Renal pelvis (tissue), 4 donors: ENCODE measurements around the gene LSM10. TPM values are rescaled to one million over a fixed set of nuclear protein-coding genes. Genes with fewer than 3 reads are reported as not detected.

Experiments
- DNase-seq: peaks from one replicate; pipeline ENCODE4 v3.0.0-alpha.2; 2013
- polyA plus RNA-seq, 3 donors: library from polyadenylated mRNA; unstranded; fragments of 120-200 nt; gene quantifications; one replicate each; pipeline ENCODE4 v1.2.1, GENCODE V29; 2013; ENCODE audit not compliant: insufficient read length in 3 of 3

LSM10 gene
- polyA plus RNA-seq, 3 donors, result 26.9 to 32.1 (median 28.1) TPM

DNA sequence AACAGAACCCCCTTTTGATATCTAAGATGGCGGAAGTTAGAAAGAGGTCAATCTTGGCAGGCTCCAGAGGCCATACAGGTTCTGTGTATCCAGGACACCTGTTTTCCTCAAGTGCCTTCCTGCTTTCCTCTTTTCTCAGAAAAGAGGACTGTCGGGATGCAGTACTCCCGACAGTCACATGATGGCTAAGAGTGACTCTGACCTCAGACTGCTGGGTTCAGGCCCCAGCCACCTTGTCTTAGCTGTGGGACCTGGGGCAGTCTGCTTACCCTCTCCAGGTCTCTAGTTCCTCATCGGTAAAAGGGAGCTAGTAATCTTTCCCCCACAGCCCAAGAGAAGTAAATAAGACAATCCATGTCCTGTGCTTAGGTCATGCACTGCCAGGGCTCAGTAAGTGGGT, 41.9 kb downstream of the LSM10 start:
- DNase-seq, result no peak

DNA sequence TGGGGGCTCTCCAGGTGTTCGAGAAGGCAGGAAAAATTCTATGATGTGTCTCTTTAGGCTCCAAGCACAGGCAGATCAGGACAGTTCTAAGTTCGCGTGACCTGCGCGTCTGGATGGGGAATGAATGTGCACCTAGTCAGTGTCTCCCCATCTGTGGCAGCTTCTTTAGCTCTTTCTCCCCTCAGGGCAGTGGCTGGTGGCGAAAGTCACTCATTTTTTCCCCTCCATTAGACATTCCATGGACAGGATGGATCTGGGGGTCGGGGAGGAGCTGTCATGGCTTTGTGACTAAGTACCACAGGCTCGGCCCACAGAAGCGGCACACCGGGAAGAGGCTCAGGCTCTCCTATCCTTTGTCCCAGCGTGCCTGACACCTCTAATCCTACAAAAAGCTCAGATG, 43.2 kb downstream of the LSM10 start:
- no peak for DNase-seq

DNA sequence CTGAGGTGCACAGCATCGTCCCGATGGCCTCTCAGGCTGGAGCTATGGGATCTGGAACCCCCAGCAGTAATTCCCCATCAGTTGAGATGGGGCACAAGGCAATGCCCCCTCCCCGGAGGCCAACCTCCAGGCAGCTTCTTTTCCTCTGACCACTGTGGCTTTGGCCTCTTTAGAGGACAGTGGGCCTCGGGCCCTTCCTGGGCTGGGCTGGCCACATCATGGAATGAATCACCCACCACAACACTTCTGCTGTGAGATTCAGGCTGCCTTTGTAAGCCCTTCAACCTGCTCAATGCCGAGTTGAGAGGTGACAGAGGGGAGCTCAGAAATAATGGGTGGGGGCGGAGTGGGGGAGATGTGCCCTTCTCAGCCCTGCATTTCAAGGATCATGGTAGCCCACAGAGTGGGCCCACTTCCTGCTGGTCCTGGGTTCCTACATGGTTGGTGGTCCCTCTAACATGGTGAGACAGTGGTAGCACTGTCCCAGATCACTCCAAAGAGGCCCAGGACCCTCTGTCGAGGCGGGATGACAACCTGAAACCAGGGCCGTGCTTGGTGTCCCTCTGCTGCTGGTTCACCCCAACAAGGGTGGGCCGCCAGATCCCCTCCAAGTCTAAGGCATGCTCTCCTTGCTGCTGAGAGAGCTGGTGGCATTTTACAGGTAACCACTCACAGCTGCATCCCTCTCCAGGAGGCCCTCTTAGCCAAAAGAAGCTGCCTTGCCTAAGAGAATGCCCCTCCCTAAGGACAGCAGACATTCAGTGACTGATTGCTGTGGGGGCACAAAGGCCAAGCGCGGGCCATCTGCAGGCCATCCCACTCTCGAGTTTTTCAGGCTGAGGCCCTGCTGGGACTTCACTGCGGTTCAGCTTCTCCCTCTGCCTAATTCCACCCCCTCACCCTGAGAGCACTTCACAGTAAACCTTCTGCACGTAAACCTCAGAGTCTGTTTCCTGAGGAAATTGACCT, 44.5 kb downstream of the LSM10 start:
- DNase-seq, result no peak

DNA sequence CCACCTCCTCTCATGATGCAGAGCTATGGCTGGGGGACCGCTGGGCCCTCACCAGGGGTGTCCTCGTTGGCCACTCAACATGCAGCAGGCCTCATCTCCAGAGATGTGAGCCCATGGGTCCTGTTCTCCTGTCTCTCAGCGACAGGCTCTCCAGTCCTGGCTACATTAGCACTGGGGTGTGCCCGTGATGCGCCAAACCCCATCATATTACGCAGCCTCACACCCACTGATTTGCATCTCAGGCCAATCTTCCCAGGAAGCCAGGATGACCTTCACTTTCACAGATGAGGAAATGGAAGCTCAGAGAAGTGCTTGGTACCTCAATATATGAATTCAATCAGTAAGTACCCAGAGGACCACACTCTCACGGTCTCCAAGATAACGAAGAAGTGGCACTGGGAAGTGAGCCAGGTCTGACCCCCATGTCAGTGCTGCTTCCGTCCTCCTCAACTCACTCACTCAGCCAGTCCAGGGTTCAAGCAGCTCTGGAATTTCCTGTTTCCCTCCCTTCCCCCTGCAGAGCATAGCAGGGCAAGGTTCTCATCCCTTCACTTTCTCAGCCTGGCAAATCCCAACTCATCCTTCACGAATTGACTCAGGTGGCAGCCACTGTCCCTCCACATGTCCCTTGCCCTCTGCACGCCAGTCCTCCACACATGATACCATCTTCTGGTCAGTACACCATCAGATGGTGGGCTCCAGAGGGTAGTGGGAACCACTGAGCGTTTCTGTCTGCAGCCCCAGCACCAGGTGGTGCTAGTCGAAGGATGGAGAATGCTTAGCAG, 45.4 kb downstream of the LSM10 start:
- DNase-seq, result no peak

DNA sequence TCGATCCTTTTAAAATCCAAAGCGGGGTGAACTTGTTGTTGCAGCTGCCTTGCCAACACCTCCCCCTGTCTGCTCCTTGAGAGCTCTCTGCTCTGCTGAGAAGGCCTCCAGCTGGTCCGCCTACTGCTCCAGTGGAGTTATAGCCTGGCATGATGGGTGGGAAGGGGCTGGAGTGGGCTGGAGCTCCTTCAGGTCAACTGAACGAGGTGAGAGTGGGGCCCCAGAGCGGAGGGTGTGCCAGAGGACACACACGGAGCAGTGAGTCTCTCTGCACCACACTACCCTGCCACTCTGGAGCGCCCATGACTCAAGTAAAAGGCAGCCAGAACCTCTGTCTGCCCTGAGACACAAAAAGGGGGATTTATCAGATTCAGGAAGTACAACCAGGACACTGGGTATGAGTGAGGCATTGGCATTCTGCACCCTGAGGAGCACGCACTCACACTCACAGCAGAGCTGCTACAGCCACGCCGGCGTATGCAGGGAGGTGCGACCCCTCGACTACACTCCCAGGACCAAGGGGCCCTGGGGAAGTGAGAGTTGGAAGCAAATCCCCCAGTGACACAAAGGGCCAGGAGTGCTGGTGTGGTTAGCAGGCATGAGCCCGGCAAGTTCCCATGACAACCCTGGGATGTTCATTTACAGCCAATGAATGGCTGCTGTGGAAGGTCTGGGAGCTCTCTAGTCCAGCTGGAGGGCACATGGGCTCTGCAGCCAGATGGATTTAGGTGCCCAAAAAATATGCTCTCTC, 46.3 kb downstream of the LSM10 start:
- DNase-seq, result no peak

DNA sequence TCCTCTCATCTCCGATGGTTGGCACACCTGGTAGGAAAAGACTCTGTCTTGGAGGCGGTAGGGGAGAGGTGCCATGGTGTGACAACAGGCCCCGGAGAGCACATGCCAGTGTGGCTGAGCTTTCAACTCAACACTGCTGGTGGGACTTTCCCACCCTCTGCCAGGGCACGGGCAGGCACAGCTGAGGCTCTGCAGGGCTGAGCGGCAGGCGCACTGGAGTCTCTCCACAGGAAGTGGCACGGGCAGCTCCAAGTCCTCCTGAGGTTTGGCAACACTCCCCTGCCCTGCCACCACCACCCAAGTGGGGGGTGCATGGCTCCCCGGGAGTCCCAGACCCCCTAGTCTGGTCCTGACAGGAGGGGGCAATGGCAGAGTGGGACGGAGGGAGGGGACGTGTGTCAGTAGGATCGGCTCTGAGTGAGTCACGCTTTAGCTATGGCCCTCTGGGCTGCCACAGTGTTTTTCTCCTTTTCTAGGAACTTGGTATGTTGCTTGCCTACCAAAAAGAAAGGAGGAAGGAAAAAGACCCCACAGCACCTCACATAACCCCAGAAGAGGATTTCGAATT, 47.0 kb downstream of the LSM10 start:
- DNase-seq, result no peak

DNA sequence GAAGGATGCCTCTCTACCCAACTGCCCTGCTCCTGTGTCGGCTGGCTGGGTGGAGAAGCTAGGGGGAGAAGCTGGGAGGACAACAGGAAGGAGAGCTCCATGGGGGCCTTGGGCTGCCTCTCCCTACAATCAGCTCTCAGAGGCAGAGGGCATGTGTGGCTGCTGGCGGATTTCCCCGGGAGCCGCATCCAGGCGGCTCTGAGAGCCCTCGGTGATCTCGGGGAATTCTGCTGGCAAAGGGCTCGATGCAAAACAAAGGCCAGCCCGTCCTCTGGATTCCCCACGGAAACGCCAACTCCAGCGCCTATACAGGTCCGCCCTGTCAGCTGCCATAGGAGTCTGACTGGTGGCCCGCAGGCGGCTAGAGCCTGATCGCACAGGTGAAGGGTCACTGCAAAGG, 47.9 kb downstream of the LSM10 start:
- no peak for DNase-seq

DNA sequence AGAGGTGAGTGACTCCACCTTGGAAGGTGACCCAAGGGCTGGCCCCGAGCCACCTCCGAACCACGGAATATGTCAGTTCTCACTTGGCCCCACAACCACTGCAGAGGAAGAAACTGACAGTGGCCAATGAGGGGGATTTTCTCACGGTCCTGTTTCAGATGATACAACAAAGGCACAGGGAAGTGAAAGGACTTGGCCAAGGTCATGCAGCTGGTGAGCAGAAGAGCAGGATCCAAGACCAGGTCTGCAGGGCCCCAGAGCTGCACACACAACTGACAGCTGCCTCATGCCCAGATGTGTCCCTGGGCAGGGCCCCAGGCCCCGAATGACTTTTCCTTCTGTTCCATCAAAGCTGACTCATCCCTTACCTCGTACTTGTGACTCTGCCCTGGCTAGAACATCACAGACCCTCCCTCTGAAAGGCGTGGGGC, 48.5 kb downstream of the LSM10 start:
- DNase-seq, result no peak

DNA sequence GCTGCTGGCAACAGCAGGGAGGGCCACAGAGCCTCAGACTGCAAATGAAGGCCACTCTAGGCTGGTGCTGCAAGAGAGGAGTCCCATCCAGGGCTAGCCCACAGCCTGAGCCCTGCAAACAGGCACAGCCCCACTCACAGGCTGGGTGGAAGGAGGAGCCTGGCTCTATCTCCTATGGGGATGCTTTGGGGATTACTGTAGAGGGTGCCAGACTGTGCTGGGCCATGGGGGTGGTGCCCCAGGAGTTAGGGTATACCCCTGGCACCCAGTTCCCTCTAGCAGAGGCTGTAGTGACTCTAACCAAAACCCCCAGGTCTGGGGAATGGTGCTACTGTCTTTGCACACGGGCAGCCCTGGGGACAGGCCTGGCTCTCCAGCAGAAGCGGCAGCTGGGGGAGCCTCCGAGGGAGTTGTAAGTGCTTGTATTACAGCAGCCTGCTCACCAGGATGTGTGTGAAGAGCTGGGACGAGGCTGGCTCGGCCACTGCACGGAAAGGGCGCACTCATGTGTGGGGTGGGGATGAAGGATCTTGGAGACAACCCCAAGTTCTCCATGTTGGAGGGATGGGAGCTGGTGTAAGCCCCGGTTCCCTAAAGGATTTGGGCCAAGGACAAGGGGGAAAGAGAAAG, 50.9 kb downstream of the LSM10 start:
- no peak for DNase-seq

DNA sequence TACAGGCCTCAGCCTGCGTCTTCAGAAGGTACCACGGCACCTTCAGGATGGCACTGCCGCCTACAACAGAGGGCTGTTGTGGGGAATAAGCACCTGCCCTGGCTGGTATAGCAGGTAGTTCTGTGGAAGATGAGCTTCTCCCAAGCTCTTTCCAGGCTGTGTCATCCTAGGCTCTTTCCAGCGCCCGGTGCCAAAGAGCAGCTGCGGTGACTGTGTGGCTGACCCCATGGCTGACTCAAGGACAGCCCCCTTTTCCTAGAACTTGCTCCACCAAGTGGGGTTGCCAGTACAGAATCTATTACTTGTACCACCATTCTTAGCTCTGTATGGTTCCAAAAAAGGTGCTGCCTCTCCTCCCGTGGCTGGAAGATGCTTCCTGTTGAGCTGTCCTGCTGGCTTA, 52.4 kb downstream of the LSM10 start:
- no peak for DNase-seq

DNA sequence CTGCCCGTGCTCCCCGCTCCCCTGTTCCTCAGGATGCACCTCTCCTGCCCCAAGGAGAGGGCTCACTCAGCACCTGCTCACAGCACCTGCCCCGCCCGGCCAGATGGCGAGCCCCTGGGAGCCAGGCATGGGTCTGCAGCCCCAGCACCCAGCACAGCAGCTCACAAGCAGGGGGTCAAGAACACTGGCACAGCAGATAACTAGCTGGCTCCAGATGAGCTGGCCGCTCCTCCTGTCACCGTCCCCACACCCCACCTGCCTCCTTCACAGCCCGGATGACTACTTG, 53.4 kb downstream of the LSM10 start:
- no peak for DNase-seq

DNA sequence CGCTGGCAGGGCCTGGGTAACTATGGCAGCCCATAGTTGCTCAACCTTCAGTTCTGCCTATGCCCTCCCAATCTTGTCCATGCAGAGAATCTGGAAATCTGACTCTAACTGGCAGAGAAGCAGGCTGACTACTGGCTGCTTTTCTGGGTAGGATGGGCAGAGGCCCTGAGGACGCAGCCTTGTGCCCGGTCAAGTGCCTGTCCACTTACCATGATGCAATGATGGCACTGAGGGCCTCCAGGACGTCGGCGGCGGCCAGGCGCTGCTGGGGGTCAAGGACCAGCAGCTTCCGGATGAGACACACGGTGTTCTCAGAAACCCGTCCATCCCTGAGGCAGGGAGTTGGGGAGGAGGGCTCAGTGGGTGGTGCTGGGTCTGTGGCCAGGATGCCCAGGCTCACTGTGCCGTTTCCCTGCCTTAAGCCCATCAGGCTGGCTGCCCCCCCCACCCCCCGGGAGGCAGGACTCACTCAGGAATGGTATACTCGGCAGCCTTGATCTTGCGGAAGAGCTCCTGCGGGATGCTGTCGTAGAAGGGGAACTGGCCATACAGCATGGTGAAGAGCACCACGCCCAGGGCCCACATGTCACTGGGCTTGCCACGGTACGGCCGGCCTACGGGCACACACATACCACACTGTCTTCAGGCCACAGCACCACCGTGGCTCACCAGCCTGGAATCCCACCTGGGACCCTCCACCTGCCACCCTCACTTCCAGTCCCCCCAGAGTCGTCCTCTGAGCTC, 53.9 kb downstream of the LSM10 start:
- DNase-seq, result no peak

Other genes with a start within 250 kb of the LSM10 start
- gene TRAPPC3, start 248.4 kb downstream of the LSM10 start, polyA plus RNA-seq, result 10 to 100 TPM; 64.2 to 74.6 (median 66.3) TPM
- 10 to 100 TPM; 55.1 to 72.4 (median 67.5) TPM for gene MAP7D1, start 241.7 kb downstream of the LSM10 start, polyA plus RNA-seq
- gene THRAP3, start 173.5 kb downstream of the LSM10 start, polyA plus RNA-seq, result 100 to 1,000 TPM; 140 to 158 (median 140) TPM
- gene SH3D21, start 91.5 kb downstream of the LSM10 start, polyA plus RNA-seq, result 10 to 100 TPM; 25.8 to 36.4 (median 33.1) TPM
- gene EVA1B, start 74.3 kb downstream of the LSM10 start, polyA plus RNA-seq, result 100 to 1,000 TPM in 2 of 3 donors, 10 to 100 TPM in 1; 70.4 to 128 (median 105) TPM
- 10 to 100 TPM; 42.5 to 48.5 (median 43.4) TPM for gene STK40, start 12.0 kb downstream of the LSM10 start, polyA plus RNA-seq
- 10 to 100 TPM; 20.2 to 23.9 (median 21.4) TPM for gene OSCP1, start 52.5 kb upstream of the LSM10 start, polyA plus RNA-seq
- gene MRPS15, start 66.5 kb upstream of the LSM10 start, polyA plus RNA-seq, result 10 to 100 TPM; 68.6 to 72.2 (median 69.3) TPM
- 1 to 10 TPM; 3.1 to 5.9 (median 5.4) TPM for gene CSF3R, start 85.0 kb upstream of the LSM10 start, polyA plus RNA-seq